ENCODE data around the gene ARL2BP. TPM values are rescaled to one million over a fixed set of nuclear protein-coding genes. Genes with fewer than 3 reads are reported as not detected.

ARL2BP gene
- total RNA-seq, 1 donor from 2014 or later = 71.3 TPM

GRCh38 chr16:57283214-57283958 lies 38.3 kb downstream of the ARL2BP start:
- DNase-seq (ENCODE audit: low read depth) = no peak
- peak overlapping the region; percentile 47 for H3K4me3 ChIP-seq (ENCODE audit: low read depth, low read length)
- no peak for FAIRE-seq
- H3K36me3 ChIP-seq (ENCODE audit: control insufficient read depth, insufficient read depth, low read length) = no peaks in the 10 kb centered on the region
- TF ChIP-seq, protein P1, sequence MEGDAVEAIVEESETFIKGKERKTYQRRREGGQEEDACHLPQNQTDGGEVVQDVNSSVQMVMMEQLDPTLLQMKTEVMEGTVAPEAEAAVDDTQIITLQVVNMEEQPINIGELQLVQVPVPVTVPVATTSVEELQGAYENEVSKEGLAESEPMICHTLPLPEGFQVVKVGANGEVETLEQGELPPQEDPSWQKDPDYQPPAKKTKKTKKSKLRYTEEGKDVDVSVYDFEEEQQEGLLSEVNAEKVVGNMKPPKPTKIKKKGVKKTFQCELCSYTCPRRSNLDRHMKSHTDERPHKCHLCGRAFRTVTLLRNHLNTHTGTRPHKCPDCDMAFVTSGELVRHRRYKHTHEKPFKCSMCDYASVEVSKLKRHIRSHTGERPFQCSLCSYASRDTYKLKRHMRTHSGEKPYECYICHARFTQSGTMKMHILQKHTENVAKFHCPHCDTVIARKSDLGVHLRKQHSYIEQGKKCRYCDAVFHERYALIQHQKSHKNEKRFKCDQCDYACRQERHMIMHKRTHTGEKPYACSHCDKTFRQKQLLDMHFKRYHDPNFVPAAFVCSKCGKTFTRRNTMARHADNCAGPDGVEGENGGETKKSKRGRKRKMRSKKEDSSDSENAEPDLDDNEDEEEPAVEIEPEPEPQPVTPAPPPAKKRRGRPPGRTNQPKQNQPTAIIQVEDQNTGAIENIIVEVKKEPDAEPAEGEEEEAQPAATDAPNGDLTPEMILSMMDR (IDR thresholded peaks at IDR 0.05; ENCODE audit: insufficient read depth, low read length, severe bottlenecking) = no peak
- H3K27me3 ChIP-seq (ENCODE audit: control insufficient read depth, insufficient read depth, low read length) = peaks cover 4% of the 10 kb centered on the region

- H3K36me3 ChIP-seq (ENCODE audit: control insufficient read depth, insufficient read depth, low read length) = no peaks in the 10 kb centered on the region
- FAIRE-seq (no peak), DNase-seq (ENCODE audit: low read depth) (no peak)
- H3K27me3 ChIP-seq (ENCODE audit: control insufficient read depth, insufficient read depth, low read length) = peaks cover 4% of the 10 kb centered on the region
- H3K4me3 ChIP-seq (ENCODE audit: low read depth, low read length) = peak overlapping the region; percentile 47
- TF ChIP-seq, protein P1 (IDR thresholded peaks at IDR 0.05; ENCODE audit: insufficient read depth, low read length, severe bottlenecking) = no peak
Measured at GRCh38 chr16:57283959-57284208, 38.8 kb downstream of the ARL2BP start.

GRCh38 chr16:57284209-57284951 lies 39.3 kb downstream of the ARL2BP start, which contains the start of gene PLLP:
Gene PLLP (minus strand): TSS chr16:57284672. CDS start chr16:57284540, 132 bp downstream.
- FAIRE-seq = no peak
- H3K36me3 ChIP-seq (ENCODE audit: control insufficient read depth, insufficient read depth, low read length) = no peaks in the 10 kb centered on the region
- peak within 1 kb of the TSS; percentile 47 for H3K4me3 ChIP-seq (ENCODE audit: low read depth, low read length)
- DNase-seq (ENCODE audit: low read depth) = no peak
- H3K27me3 ChIP-seq (ENCODE audit: control insufficient read depth, insufficient read depth, low read length) = peaks cover 4% of the 10 kb centered on the region
- TF ChIP-seq, protein P1 (IDR thresholded peaks at IDR 0.05; ENCODE audit: insufficient read depth, low read length, severe bottlenecking) = no peak

GRCh38 chr16:57284952-57285363 lies 39.9 kb downstream of the ARL2BP start:
- Histone ChIP-seq H3K4me3 (ENCODE audit: low read depth, low read length) (peak overlapping the region; percentile 47), H3K27me3 (ENCODE audit: control insufficient read depth, insufficient read depth, low read length) (peaks cover 4% of the 10 kb centered on the region), H3K36me3 (ENCODE audit: control insufficient read depth, insufficient read depth, low read length) (no peaks in the 10 kb centered on the region)
- DNase-seq (ENCODE audit: low read depth) (no peak), FAIRE-seq (no peak)
- TF ChIP-seq, protein P1 (IDR thresholded peaks at IDR 0.05; ENCODE audit: insufficient read depth, low read length, severe bottlenecking) = no peak

DNA sequence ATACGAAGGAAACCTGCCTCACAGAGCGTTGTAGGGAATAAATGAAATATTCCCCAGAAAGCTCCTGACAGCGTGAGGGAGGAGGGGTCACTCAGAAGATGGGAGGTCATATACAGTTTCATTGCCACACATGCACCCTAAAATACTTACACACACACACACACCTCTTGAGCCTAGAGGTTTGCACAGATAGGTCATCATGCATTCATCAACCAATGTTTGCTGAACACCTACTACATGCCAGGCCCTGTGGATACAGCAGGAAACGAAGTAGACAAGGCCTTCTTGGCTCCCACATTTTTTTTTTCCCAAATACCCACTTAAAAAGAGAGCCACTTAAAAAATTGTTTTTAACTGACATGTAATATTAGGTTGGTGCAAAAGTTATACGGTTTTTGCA lies 40.3 kb downstream of the ARL2BP start:
- FAIRE-seq = no peak
- TF ChIP-seq, protein P1 (IDR thresholded peaks at IDR 0.05; ENCODE audit: insufficient read depth, low read length, severe bottlenecking) = no peak
- no peak for DNase-seq (ENCODE audit: low read depth)
- Histone ChIP-seq H3K4me3 (ENCODE audit: low read depth, low read length) (no peak overlapping the region), H3K36me3 (ENCODE audit: control insufficient read depth, insufficient read depth, low read length) (no peaks in the 10 kb centered on the region), H3K27me3 (ENCODE audit: control insufficient read depth, insufficient read depth, low read length) (peaks cover 4% of the 10 kb centered on the region)
